ENCODE measurements around the gene FNBP1.

DNA sequence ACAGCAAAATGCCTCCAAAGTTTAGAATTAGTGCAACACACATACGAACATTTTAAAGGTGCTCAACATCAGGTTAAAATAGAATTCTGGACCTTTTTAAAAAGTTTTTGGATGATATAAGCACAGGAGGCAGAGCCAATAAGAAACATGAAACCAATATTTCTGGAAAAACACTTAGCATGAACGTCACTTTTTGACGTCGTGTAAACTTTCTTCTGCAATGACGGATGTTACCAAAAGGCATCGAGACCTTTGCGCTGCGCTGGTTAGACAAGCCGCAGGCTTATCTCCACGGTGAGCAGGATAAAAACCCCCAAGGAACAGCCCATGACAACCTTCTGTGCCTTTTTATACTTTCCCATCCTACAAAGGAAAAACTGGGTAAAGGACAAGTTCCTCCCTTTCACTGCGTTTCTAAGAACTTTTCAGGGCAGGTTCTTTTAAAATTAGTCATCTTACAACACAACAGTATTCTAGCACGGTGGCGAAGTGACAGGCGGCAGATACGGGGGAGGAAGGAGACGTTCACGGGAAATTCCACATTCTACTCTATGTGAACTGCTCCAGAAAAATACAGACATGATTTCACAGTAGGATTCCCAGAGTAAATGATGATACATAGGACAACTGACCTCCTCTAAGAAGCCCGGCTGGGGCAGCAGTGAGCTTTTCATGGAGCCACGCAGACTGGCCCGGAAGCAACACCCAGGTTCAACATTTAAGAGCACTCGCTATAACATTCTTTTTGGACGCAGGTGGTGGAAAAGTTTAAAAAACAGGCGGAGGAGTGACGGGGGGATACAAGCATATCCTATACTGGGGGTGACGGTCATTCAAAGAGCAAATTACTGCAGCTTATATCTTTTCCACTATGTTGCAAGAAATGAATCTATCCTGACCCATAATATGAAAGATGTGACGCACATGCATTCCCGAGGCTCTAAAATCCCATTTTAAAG is 155.4 kb downstream of the FNBP1 start:
- TF ChIP-seq POLR2AphosphoS5 (IDR thresholded peaks at IDR 0.05; ENCODE audit: borderline replicate concordance, low read depth, low read length) (no peak), EZH2 (IDR thresholded peaks at IDR 0.05) (no peak)

All from SK-N-MC (cell line).